AG09319 (cell line): Measurements from ENCODE around the gene PRIMPOL.
"Not testable (repeated sequence)": the region's sequence is repeated elsewhere in the genome, so short reads cannot be mapped to it uniquely, and the experiment has no call there.

Experiments used
- DNase-seq: peaks from one replicate; pipeline ENCODE4 v3.0.0-alpha.2; 2010; ENCODE audit warnings: low read depth; ENCODE audit errors: extremely low read depth
- TF ChIP-seq, protein P1 (sequence below): IDR thresholded peaks from 2 replicates; pipeline ENCODE4 v1.5.1; 2011; ENCODE audit warnings: low read depth, mild to moderate bottlenecking, inconsistent platforms, low read length, moderate library complexity

The PRIMPOL gene, protein sequence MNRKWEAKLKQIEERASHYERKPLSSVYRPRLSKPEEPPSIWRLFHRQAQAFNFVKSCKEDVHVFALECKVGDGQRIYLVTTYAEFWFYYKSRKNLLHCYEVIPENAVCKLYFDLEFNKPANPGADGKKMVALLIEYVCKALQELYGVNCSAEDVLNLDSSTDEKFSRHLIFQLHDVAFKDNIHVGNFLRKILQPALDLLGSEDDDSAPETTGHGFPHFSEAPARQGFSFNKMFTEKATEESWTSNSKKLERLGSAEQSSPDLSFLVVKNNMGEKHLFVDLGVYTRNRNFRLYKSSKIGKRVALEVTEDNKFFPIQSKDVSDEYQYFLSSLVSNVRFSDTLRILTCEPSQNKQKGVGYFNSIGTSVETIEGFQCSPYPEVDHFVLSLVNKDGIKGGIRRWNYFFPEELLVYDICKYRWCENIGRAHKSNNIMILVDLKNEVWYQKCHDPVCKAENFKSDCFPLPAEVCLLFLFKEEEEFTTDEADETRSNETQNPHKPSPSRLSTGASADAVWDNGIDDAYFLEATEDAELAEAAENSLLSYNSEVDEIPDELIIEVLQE

DNA sequence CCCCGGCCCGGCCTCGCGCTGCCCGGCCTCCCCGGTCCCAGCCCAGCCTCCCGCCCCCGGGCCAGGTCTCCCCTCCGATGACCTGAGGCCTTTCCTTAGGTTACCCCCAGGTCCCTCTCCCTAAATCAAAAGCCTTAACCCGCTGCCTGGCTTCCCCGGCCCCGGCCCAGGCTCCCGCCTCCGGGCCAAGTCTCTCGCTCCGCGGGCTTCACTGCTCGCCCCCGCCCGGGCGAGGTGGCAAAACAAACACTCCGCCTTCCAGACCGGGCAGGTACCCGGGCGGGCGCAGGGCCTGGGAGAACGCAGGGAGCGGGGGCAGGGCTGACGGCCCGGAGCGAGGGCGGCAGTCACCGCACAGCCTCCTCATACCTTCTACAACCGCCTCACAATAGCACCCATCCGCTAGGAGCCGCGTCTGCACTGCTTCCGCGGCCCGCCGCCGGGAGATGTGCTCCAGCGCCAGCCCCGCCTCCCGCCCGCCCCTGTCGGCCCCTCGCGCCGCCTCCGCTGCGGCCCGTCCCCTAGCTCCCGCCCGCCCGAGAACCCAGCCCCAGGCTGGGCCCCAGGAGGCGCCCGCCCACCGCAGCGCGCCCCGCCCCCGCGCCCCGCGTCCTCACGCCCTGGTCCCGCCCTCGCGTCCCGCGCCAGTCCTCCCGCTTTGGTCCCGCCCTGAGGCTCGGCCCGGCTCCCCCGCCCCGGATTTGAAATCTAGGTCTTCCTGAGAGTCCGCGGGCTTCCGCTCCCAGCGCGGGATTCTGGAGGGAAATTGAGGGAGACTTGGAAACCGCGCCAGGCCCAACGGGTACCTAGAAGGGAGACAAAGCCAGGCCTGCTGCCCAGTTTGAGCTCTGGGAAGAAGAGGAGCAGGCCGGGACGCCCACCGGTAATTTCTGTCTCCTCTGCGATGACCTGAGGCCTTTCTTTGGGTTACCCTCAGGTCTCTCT is at the start of gene PRIMPOL, which contains the start of gene CASP3:
PRIMPOL (plus strand) TSS at position 713 of the 945 bp plus-strand sequence. CDS start 7,403 bp downstream, outside the sequence.
CASP3 (minus strand) TSS at position 422 of the 945 bp plus-strand sequence. CDS start 10,994 bp downstream, outside the sequence.
- peak; percentile 87 for DNase-seq
- TF ChIP-seq, protein P1, sequence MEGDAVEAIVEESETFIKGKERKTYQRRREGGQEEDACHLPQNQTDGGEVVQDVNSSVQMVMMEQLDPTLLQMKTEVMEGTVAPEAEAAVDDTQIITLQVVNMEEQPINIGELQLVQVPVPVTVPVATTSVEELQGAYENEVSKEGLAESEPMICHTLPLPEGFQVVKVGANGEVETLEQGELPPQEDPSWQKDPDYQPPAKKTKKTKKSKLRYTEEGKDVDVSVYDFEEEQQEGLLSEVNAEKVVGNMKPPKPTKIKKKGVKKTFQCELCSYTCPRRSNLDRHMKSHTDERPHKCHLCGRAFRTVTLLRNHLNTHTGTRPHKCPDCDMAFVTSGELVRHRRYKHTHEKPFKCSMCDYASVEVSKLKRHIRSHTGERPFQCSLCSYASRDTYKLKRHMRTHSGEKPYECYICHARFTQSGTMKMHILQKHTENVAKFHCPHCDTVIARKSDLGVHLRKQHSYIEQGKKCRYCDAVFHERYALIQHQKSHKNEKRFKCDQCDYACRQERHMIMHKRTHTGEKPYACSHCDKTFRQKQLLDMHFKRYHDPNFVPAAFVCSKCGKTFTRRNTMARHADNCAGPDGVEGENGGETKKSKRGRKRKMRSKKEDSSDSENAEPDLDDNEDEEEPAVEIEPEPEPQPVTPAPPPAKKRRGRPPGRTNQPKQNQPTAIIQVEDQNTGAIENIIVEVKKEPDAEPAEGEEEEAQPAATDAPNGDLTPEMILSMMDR, result peak; percentile 32

DNA sequence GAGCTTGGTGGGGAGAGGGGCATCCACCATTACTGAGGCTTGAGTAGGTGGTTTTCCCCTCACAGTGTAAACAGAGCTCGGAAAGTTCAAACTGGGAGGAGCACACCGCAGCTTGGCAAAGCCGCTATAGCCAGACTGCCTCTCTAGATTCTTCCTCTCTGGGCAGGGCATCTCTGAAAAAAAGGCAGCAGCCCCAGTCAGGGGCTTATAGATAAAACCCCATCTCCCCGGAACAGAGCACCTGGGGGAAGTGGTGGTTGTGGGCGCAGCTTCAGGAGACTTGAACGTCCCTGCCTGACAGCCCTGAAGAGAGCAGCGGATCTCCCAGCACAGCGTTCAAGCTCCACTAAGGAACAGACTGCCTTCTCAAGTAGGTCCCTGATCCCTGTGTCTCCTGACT is 48.6 kb upstream of the PRIMPOL start:
- not testable (repeated sequence) for DNase-seq

DNA sequence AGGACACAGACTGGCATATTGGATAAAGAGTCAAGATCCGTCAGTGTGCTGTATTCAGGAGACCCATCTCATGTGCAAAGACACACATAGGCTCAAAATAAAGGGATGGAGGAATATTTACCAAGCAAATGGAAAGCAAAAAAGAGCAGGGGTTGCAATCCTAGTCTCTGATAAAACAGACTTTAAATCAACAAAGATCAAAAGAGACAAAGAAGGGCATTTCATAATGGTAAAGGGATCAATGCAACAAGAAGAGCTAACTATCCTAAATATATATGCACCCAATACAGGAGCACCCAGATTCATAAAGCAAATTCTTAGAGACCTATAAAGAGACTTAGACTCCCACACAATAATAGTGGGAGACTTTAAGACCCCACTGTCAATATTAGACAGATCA is 46.7 kb upstream of the PRIMPOL start:
- DNase-seq, result not testable (repeated sequence)

DNA sequence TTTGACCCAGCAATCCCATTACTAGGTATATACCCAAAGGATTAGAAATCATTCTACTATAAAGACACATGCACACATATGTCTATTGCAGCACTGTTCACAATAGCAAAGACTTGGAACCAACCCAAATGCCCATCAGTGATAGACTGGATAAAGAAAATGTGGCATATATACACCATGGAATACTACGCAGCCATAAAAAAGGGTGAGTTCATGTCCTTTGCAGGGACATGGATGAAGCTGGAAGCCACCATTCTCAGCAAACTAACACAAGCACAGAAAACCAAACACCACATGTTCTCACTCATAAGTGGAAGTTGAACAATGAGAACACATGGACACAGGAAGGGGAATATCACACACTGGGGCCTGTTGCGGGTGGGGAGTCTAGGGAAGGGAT is 42.1 kb upstream of the PRIMPOL start:
- not testable (repeated sequence) for DNase-seq

DNA sequence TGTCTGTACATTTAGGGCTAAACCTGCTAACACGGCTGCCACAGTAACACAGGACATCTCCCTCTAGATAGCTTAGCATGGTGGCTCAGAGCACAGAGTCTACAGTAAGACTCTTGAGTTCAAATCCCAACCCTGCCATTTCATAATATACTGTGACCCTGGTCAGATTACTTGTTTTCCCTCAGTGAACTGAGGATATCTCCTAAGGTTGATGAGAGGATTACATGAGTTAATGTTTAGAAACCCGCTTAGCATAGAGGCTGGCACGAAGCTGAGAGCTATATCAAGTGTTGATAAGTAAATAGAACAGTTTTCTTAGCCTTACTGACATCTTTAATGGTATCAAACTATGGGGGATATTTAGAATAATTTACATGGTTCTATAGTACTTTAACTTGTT is 37.5 kb upstream of the PRIMPOL start:
- TF ChIP-seq, protein P1, result no peak
- no peak for DNase-seq

DNA sequence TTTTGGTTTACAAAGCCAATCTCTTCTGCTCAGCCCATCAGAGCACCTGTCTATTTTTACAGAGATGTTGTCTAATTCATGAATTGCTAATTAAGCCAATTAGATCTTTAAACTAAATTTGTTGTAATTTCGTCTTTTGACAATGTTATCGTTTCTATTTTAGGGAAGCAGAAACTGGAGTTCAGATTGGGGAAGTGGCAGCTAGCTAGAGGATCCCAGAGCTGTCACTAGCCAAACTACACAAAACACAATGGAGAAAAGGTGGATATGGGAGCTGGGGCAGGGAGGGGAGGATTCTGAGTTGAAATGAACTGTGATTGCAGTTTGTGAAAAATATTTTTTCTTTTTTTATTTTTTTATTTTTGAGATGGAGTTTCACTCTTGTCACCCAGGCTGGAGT is 36.1 kb upstream of the PRIMPOL start:
- DNase-seq, result no peak

DNA sequence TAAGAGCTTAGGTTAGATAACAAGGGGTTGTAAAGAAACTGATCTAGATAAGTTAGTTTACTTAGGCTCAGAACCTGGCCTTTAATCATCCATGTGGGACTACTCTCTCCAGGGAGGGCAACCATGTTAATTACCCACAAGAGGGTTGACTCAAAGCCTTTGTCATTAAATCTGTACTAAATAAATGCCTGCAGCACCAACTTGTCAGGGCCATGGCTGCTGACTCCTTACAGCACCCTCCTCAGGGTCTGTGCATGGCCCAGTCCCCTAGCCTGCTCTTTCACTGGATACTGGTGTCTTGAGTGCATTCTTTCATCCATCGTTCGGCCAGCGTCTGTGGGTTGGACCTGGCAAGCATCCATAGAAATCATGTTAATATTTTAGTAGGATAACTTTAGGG is 35.0 kb upstream of the PRIMPOL start:
- TF ChIP-seq, protein P1, result no peak

More for the DNA sequence above, 36.1 kb upstream of the PRIMPOL start:
- TF ChIP-seq, protein P1, result no peak

DNA sequence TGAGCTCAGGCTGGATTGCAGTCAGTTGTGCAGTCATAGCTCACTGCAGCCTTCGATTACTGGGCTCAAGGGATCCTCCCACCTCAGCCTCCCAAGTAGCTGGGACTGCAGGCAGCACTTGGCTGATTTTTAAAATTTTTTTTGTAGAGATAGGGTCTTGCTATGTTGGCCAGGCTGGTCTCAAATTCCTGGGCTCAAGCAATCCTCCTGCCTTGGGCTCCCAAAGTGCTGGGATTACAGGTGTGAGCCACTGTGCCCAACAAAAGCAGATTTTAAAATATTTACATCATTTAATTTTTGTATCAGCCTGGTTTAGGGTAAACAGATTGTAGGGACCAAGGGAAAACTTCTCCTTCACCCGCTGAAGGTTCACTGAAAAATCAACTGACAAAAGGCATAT is 33.4 kb upstream of the PRIMPOL start:
- not testable (repeated sequence) for DNase-seq

More for the DNA sequence above, 35.0 kb upstream of the PRIMPOL start:
- DNase-seq, result no peak
